HG03469 (cell line): ENCODE measurements around the gene CCDC68.
A peak's percentile ranks its signal among the peaks of the same experiment; 100 is the strongest.

Source experiments
- ATAC-seq: cut with Tn5 transposase; IDR thresholded peaks from one replicate; pipeline ENCODE4 v1.9.1; 2021; ENCODE audit warnings: mild to moderate bottlenecking, moderate library complexity, moderate number of reproducible peaks; ENCODE audit not compliant: unreplicated experiment

The CCDC68 gene

GRCh38 chr18:54961868-54962267 is 2.6 kb upstream of the CCDC68 start:
- no peak for ATAC-seq

- no peak for ATAC-seq
Measured at GRCh38 chr18:54961016-54961423, 1.8 kb upstream of the CCDC68 start.

GRCh38 chr18:54960197-54960596 is 936 bp upstream of the CCDC68 start:
- no peak for ATAC-seq

GRCh38 chr18:54957996-54958395 is 1.3 kb downstream of the CCDC68 start:
- no peak for ATAC-seq

- no peak for ATAC-seq
Measured at GRCh38 chr18:54957296-54957832, 1.9 kb downstream of the CCDC68 start.

- ATAC-seq: no peak
Measured at GRCh38 chr18:54956506-54956905, 2.8 kb downstream of the CCDC68 start.

GRCh38 chr18:54952026-54952425 is 7.2 kb downstream of the CCDC68 start:
- no peak for ATAC-seq

GRCh38 chr18:54950221-54950620 is 9.0 kb downstream of the CCDC68 start:
- no peak for ATAC-seq

GRCh38 chr18:54949588-54949987 is 9.7 kb downstream of the CCDC68 start:
- no peak for ATAC-seq

- ATAC-seq: no peak
Measured at GRCh38 chr18:54948350-54948837, 10.9 kb downstream of the CCDC68 start.

GRCh38 chr18:54947091-54947490 is 12.2 kb downstream of the CCDC68 start:
- ATAC-seq: no peak

GRCh38 chr18:54946149-54946581 is 13.1 kb downstream of the CCDC68 start:
- peak; percentile 86 for ATAC-seq

- no peak for ATAC-seq
Measured at GRCh38 chr18:54945576-54946125, 13.6 kb downstream of the CCDC68 start.

- no peak for ATAC-seq
Measured at GRCh38 chr18:54942569-54942968, 16.7 kb downstream of the CCDC68 start.

- no peak for ATAC-seq
Measured at GRCh38 chr18:54942144-54942543, 17.1 kb downstream of the CCDC68 start.

GRCh38 chr18:54939361-54939917 is 19.8 kb downstream of the CCDC68 start:
- no peak for ATAC-seq

GRCh38 chr18:54938506-54938905 is 20.8 kb downstream of the CCDC68 start:
- no peak for ATAC-seq

GRCh38 chr18:54932472-54932871 is 26.8 kb downstream of the CCDC68 start:
- no peak for ATAC-seq

- no peak for ATAC-seq
Measured at GRCh38 chr18:54931152-54931551, 28.1 kb downstream of the CCDC68 start.

GRCh38 chr18:54928236-54928635 is 31.0 kb downstream of the CCDC68 start:
- ATAC-seq: no peak

GRCh38 chr18:54926593-54927325 is 32.5 kb downstream of the CCDC68 start:
- no peak for ATAC-seq

- ATAC-seq: no peak
Measured at GRCh38 chr18:54924948-54925347, 34.3 kb downstream of the CCDC68 start.
